MM.1S (cell line): Measurements from ENCODE around the gene PSG1.
"Not testable (repeated sequence)": the region's sequence is repeated elsewhere in the genome, so short reads cannot be mapped to it uniquely, and the experiment has no call there.

Source experiments
- CTCF ChIP-seq: fragments of 300-600 bp; sonication (generic); IDR thresholded peaks from 2 replicates; pipeline ENCODE4 v1.5.1; 2016; ENCODE audit warnings: antibody characterized with exemption, low read length, mixed read lengths
- EZH2 ChIP-seq: fragments of 300-600 bp; sonication (generic); optimal IDR thresholded peaks from 2 replicates; pipeline ENCODE3; 2017; ENCODE audit warnings: low read depth, mild to moderate bottlenecking, antibody characterized with exemption, low read length, mixed read lengths

GRCh38 chr19:42819960-42820650 lies 59.4 kb downstream of the PSG1 start:
- TF ChIP-seq CTCF, EZH2: not testable (repeated sequence)
